ENCODE data around the gene TMUB2. TPM values are rescaled to one million over a fixed set of nuclear protein-coding genes. Genes with fewer than 3 reads are reported as not detected.

The TMUB2 gene
- total and polyA plus RNA-seq, 2 of the 13 experiments (the other 11 are each of a cell fraction or from before 2014, with no cell fraction given), result 26.9 to 50.8 TPM

DNA sequence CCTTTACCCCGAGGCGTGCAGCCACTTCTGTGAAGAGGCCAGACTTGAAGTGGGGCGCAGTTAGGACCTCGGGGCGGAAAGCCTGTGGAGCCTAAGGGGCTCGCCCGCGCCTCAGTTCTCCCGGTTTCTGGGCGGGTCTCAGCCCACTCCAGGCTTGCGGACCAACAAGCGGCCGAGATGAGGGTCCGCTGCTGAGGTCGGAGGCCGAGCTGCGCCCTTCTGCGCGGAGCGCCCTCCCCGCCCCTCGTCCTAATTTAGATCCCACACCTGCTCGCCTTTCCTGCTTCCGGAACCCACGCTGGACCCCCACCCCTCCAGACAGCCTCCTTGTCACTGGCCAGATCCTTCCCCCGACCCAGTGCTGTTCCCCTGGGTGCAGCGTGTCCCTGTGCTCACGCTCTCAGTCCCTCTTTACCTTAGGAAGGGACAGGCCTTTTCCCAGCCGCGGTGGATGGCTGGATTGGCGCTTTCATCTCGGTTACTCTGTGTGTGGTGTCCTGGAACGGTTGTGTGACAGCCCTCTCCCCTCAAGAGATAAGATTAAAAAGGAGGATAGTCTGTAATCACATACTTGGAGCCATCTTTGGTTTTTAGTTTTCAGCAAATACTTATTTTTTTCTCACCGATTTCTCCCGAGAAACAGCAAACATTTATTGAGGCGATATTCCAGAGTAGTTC is 13.8 kb downstream of the TMUB2 start (continued):
- TF ChIP-seq BCLAF1 (IDR thresholded peaks at IDR 0.05) (no peak), ZNF124 (CRISPR knock-in tag; IDR thresholded peaks at IDR 0.05) (no peak; the same call in none of the 2 replicates), SP4 (CRISPR knock-in tag; IDR thresholded peaks at IDR 0.05) (peak; percentile 67), ZFP62 (CRISPR knock-in tag; IDR thresholded peaks at IDR 0.05) (no peak), MTF1 (CRISPR knock-in tag; IDR thresholded peaks at IDR 0.05) (no peak), AHR (CRISPR knock-in tag; IDR thresholded peaks at IDR 0.05) (peak; percentile 19; the same call in 1 of the 2 replicates), REXO4 (CRISPR knock-in tag; IDR thresholded peaks at IDR 0.05; ENCODE audit: borderline replicate concordance) (no peak)
- TF ChIP-seq, protein P1, sequence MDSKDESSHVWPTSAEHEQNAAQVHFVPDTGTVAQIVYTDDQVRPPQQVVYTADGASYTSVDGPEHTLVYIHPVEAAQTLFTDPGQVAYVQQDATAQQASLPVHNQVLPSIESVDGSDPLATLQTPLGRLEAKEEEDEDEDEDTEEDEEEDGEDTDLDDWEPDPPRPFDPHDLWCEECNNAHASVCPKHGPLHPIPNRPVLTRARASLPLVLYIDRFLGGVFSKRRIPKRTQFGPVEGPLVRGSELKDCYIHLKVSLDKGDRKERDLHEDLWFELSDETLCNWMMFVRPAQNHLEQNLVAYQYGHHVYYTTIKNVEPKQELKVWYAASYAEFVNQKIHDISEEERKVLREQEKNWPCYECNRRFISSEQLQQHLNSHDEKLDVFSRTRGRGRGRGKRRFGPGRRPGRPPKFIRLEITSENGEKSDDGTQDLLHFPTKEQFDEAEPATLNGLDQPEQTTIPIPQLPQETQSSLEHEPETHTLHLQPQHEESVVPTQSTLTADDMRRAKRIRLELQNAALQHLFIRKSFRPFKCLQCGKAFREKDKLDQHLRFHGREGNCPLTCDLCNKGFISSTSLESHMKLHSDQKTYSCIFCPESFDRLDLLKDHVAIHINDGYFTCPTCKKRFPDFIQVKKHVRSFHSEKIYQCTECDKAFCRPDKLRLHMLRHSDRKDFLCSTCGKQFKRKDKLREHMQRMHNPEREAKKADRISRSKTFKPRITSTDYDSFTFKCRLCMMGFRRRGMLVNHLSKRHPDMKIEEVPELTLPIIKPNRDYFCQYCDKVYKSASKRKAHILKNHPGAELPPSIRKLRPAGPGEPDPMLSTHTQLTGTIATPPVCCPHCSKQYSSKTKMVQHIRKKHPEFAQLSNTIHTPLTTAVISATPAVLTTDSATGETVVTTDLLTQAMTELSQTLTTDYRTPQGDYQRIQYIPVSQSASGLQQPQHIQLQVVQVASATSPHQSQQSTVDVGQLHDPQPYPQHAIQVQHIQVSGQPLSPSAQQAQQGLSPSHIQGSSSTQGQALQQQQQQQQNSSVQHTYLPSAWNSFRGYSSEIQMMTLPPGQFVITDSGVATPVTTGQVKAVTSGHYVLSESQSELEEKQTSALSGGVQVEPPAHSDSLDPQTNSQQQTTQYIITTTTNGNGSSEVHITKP (CRISPR knock-in tag; IDR thresholded peaks at IDR 0.05; ENCODE audit: low read depth), result no peak
- TF ChIP-seq, protein P2, sequence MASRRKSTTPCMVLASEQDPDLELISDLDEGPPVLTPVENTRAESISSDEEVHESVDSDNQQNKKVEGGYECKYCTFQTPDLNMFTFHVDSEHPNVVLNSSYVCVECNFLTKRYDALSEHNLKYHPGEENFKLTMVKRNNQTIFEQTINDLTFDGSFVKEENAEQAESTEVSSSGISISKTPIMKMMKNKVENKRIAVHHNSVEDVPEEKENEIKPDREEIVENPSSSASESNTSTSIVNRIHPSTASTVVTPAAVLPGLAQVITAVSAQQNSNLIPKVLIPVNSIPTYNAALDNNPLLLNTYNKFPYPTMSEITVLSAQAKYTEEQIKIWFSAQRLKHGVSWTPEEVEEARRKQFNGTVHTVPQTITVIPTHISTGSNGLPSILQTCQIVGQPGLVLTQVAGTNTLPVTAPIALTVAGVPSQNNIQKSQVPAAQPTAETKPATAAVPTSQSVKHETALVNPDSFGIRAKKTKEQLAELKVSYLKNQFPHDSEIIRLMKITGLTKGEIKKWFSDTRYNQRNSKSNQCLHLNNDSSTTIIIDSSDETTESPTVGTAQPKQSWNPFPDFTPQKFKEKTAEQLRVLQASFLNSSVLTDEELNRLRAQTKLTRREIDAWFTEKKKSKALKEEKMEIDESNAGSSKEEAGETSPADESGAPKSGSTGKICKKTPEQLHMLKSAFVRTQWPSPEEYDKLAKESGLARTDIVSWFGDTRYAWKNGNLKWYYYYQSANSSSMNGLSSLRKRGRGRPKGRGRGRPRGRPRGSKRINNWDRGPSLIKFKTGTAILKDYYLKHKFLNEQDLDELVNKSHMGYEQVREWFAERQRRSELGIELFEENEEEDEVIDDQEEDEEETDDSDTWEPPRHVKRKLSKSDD (CRISPR knock-in tag; IDR thresholded peaks at IDR 0.05; ENCODE audit: low read depth), result 0 out of 2 replicates have a peak, but pooled peaks have one; percentile 52

All from HepG2 (cell line).